WERI-Rb-1 (cell line): ENCODE data around the gene ATP7B.

ENCODE experiments used
- DNase-seq: peaks from one replicate; pipeline ENCODE4 v3.0.0-alpha.2; 2020
- H3K27ac ChIP-seq: fragments of 250-450 bp; sonication (Bioruptor Pico); 2 replicates; pipeline ENCODE4 v1.5.1; 2020; ENCODE audit warnings: mild to moderate bottlenecking, moderate library complexity
- H3K27me3 ChIP-seq: fragments of 250-450 bp; sonication (Bioruptor Pico); 2 replicates; pipeline ENCODE4 v1.5.1; 2021; ENCODE audit warnings: mild to moderate bottlenecking, low read depth, moderate library complexity; ENCODE audit not compliant: insufficient read depth, severe bottlenecking
- H3K36me3 ChIP-seq: fragments of 250-450 bp; sonication (Bioruptor Pico); 2 replicates; pipeline ENCODE4 v1.5.1; 2020; ENCODE audit warnings: mild to moderate bottlenecking, moderate library complexity
- H3K4me3 ChIP-seq: 2 replicates; pipeline ENCODE4 v1.5.1; 2011; ENCODE audit warnings: low read depth, mild to moderate bottlenecking, control low read depth, low read length
- H3K9me3 ChIP-seq: fragments of 250-450 bp; sonication (Bioruptor Pico); 2 replicates; pipeline ENCODE4 v1.5.1; 2021; ENCODE audit warnings: mild to moderate bottlenecking, moderate library complexity; ENCODE audit not compliant: severe bottlenecking
- TF ChIP-seq, protein P1 (sequence below): IDR thresholded peaks from 2 replicates; pipeline ENCODE4 v1.5.1; 2011; ENCODE audit warnings: low read depth, mild to moderate bottlenecking, control low read depth, inconsistent platforms, low read length

ATP7B gene

GRCh38 chr13:51980908-51981307 is 30.3 kb downstream of the ATP7B start:
- no peak for DNase-seq
- Histone ChIP-seq H3K36me3 (no peaks in the 10 kb centered on the region), H3K27me3 (no peaks in the 10 kb centered on the region), H3K4me3 (no peak overlapping the region), H3K27ac (no peak overlapping the region), H3K9me3 (no peaks in the 10 kb centered on the region)
- TF ChIP-seq, protein P1, sequence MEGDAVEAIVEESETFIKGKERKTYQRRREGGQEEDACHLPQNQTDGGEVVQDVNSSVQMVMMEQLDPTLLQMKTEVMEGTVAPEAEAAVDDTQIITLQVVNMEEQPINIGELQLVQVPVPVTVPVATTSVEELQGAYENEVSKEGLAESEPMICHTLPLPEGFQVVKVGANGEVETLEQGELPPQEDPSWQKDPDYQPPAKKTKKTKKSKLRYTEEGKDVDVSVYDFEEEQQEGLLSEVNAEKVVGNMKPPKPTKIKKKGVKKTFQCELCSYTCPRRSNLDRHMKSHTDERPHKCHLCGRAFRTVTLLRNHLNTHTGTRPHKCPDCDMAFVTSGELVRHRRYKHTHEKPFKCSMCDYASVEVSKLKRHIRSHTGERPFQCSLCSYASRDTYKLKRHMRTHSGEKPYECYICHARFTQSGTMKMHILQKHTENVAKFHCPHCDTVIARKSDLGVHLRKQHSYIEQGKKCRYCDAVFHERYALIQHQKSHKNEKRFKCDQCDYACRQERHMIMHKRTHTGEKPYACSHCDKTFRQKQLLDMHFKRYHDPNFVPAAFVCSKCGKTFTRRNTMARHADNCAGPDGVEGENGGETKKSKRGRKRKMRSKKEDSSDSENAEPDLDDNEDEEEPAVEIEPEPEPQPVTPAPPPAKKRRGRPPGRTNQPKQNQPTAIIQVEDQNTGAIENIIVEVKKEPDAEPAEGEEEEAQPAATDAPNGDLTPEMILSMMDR, result no peak

GRCh38 chr13:51978796-51979556 is 32.3 kb downstream of the ATP7B start:
- no peak overlapping the region for H3K4me3 ChIP-seq
- H3K9me3 ChIP-seq, result no peaks in the 10 kb centered on the region
- H3K27ac ChIP-seq, result no peak overlapping the region
- DNase-seq, result no peak
- H3K36me3 ChIP-seq, result no peaks in the 10 kb centered on the region
- TF ChIP-seq, protein P1, result no peak
- no peaks in the 10 kb centered on the region for H3K27me3 ChIP-seq

DNA sequence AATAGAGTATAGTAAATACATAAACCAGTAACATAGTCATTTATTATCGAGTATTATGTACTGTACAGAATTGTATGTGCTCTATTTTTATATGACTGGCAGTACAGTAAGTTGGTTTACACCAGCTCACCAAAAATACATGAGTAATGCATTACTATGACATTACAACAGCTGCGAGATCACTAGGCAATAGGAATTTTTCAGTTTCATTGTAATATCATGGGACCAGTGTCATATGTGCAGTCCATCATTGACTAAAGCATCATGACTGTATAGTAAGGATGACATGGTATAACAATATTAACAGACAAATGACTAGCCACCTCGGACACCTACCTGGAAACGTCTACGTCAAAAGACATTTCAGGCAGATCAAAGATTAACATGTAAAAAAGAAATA is 33.6 kb downstream of the ATP7B start:
- Histone ChIP-seq H3K27ac (no peak overlapping the region), H3K27me3 (no peaks in the 10 kb centered on the region), H3K4me3 (no peak overlapping the region), H3K9me3 (no peaks in the 10 kb centered on the region), H3K36me3 (no peaks in the 10 kb centered on the region)
- DNase-seq, result no peak
- TF ChIP-seq, protein P1, result no peak

DNA sequence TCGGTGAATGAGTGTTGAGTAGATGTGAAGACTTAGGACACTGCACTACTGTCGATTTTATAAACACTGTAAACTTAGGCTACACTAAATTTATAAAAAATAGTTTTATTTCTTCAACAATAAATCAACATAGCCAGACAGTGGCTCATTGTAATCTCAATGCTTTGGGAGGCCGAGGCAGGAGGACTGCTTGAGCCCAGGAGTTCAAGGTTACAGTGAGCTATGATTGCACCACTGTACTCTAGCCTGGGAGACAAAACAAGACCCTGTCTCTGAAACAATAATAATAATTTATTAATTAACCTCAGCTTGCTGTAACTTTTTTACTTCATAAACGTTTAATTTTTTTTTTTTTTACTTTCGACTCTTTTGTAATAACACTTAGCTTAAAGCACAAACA is 34.4 kb downstream of the ATP7B start:
- H3K4me3 ChIP-seq, result no peak overlapping the region
- H3K27ac ChIP-seq, result no peak overlapping the region
- H3K27me3 ChIP-seq, result no peaks in the 10 kb centered on the region
- no peak for DNase-seq
- H3K36me3 ChIP-seq, result no peaks in the 10 kb centered on the region
- TF ChIP-seq, protein P1, result no peak
- no peaks in the 10 kb centered on the region for H3K9me3 ChIP-seq

DNA sequence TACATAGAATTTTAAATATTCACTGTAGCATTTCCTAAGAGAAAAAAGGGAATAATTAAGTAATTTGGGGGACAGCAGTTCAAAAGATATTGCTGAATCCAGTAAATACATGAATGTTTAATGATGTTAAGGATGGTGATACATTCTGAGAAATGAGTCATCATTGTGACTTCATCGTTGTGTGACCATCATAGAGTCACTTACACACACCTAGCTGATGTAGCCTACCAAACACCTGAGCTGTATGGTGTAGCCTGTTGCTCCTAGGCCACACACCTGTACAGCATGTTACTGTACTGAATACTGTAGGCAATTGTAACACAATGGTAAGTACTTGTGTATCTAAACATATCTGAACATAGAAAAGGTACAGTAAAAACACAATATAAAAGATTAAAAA is 34.8 kb downstream of the ATP7B start:
- Histone ChIP-seq H3K4me3 (no peak overlapping the region), H3K36me3 (no peaks in the 10 kb centered on the region), H3K9me3 (no peaks in the 10 kb centered on the region), H3K27me3 (no peaks in the 10 kb centered on the region), H3K27ac (no peak overlapping the region)
- TF ChIP-seq, protein P1, result no peak
- DNase-seq, result no peak

DNA sequence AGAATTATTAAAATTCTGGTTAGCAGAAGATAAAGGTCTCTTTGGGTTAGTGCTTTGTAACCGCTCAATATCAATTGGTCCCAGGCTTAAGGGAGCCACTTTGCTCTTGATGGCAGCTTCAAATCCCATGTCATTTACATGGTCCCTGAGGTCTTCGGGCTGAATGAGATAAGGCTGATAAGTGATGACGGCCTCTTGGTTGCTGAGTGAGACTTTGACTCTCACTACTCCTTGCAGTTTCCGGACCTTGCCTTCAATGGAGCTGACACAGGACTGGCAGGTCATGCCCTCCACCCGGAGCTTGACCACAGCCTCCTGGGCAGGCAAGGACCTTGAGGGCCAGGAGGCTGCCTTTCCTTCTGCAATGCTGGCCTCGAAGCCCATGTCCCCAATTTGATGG is 36.8 kb downstream of the ATP7B start:
- no peak for DNase-seq
- no peak overlapping the region for H3K27ac ChIP-seq
- H3K36me3 ChIP-seq, result no peaks in the 10 kb centered on the region
- H3K27me3 ChIP-seq, result no peaks in the 10 kb centered on the region
- H3K9me3 ChIP-seq, result no peaks in the 10 kb centered on the region
- TF ChIP-seq, protein P1, result no peak
- no peak overlapping the region for H3K4me3 ChIP-seq
